ENCODE measurements around the gene LRRC36. TPM values are rescaled to one million over a fixed set of nuclear protein-coding genes. Genes with fewer than 3 reads are reported as not detected.

LRRC36 gene
- total and polyA plus RNA-seq, 2 of the 8 experiments (the other 6 are each of a cell fraction or from before 2014, with no cell fraction given), result 0.15 TPM; not detected in 1

GRCh38 chr16:67342616-67343015 is 16.0 kb downstream of the LRRC36 start (continued):
- no peak for TF ChIP-seq EGR1 (IDR thresholded peaks at IDR 0.05; ENCODE audit: borderline replicate concordance, low read depth, low read length)
- TF ChIP-seq FOSL1 (IDR thresholded peaks at IDR 0.05; ENCODE audit: insufficient read depth, low read depth, low read length), result no peak
- no peak for TF ChIP-seq SP1 (IDR thresholded peaks at IDR 0.05; ENCODE audit: low read depth, low read length)
- no peak for TF ChIP-seq ATF3 (IDR thresholded peaks at IDR 0.05; ENCODE audit: insufficient read depth, low read depth, low read length)
